GM19193 (cell line): ENCODE measurements around the gene MRPL16.

Experiments used
- POLR2A ChIP-seq: IDR thresholded peaks from 4 replicates; pipeline ENCODE4 v1.6.1; 2011; ENCODE audit not compliant: insufficient read depth, insufficient read length; ENCODE audit errors: extremely low read depth

MRPL16 gene

GRCh38 chr11:59810189-59810910, at the start of gene MRPL16:
Gene MRPL16 (minus strand): TSS chr11:59810778. CDS start chr11:59810658, 120 bp downstream.
- peak; percentile 87 for TF ChIP-seq POLR2A

GRCh38 chr11:59859673-59860072, 49.1 kb upstream of the MRPL16 start:
- TF ChIP-seq POLR2A, result no peak

GRCh38 chr11:59857439-59858434, 47.2 kb upstream of the MRPL16 start:
- TF ChIP-seq POLR2A, result no peak

GRCh38 chr11:59854871-59855270, 44.3 kb upstream of the MRPL16 start:
- no peak for TF ChIP-seq POLR2A

- TF ChIP-seq POLR2A, result no peak
Observed at GRCh38 chr11:59849129-59849528, 38.6 kb upstream of the MRPL16 start.

- TF ChIP-seq POLR2A, result no peak
Observed at GRCh38 chr11:59847626-59848025, 37.0 kb upstream of the MRPL16 start.

GRCh38 chr11:59846556-59846955, 36.0 kb upstream of the MRPL16 start:
- TF ChIP-seq POLR2A, result no peak

GRCh38 chr11:59845399-59845798, 34.8 kb upstream of the MRPL16 start, which contains the start of gene CBLIF:
Gene CBLIF (minus strand): TSS chr11:59845499. CDS start chr11:59845453, 46 bp downstream.
- no peak for TF ChIP-seq POLR2A

GRCh38 chr11:59842316-59842715, 31.7 kb upstream of the MRPL16 start:
- TF ChIP-seq POLR2A, result no peak

GRCh38 chr11:59841514-59841913, 30.9 kb upstream of the MRPL16 start:
- no peak for TF ChIP-seq POLR2A

GRCh38 chr11:59839615-59840014, 29.0 kb upstream of the MRPL16 start:
- TF ChIP-seq POLR2A, result no peak

- TF ChIP-seq POLR2A, result no peak
Observed at GRCh38 chr11:59833602-59834001, 23.0 kb upstream of the MRPL16 start.

- no peak for TF ChIP-seq POLR2A
Observed at GRCh38 chr11:59829358-59829757, 18.8 kb upstream of the MRPL16 start.

- no peak for TF ChIP-seq POLR2A
Observed at GRCh38 chr11:59822989-59823566, 12.5 kb upstream of the MRPL16 start.

- no peak for TF ChIP-seq POLR2A
Observed at GRCh38 chr11:59818572-59818971, 8.0 kb upstream of the MRPL16 start.

GRCh38 chr11:59815754-59816153, 5.2 kb upstream of the MRPL16 start:
- TF ChIP-seq POLR2A, result no peak

GRCh38 chr11:59814021-59814420, 3.4 kb upstream of the MRPL16 start:
- TF ChIP-seq POLR2A, result no peak
